HAP-1 (cell line): ENCODE data around the gene FBXL5.

Experiments used
- DNase-seq, 2 experiments: peaks; one replicate each; pipeline ENCODE4 v3.0.0-alpha.2; 2016 to 2020; ENCODE audit warnings: low spot score in 2 of 2
- H3K27me3 ChIP-seq: fragments of 250-450 bp; sonication (Bioruptor Pico); 2 replicates; pipeline ENCODE4 v1.5.1; 2020; ENCODE audit warnings: low read depth, mild to moderate bottlenecking, moderate library complexity
- H3K36me3 ChIP-seq: fragments of 250-450 bp; sonication (Bioruptor Pico); replicated peaks from 2 replicates; pipeline ENCODE4 v1.5.1; 2020; ENCODE audit warnings: mild to moderate bottlenecking
- H3K4me1 ChIP-seq: fragments of 250-450 bp; sonication (Bioruptor Pico); 2 replicates; pipeline ENCODE4 v1.5.1; 2020; ENCODE audit warnings: mild to moderate bottlenecking
- H3K4me3 ChIP-seq: fragments of 250-450 bp; sonication (Bioruptor Pico); 2 replicates; pipeline ENCODE4 v1.5.1; 2020; ENCODE audit warnings: mild to moderate bottlenecking, moderate library complexity
- H3K9me3 ChIP-seq: fragments of 250-450 bp; sonication (Bioruptor Pico); 2 replicates; pipeline ENCODE4 v1.5.1; 2020; ENCODE audit warnings: mild to moderate bottlenecking, moderate library complexity
- in situ Hi-C: fragments of 300-500 bp; cut with MboI; formaldehyde crosslinking; loops from 3 replicates; pipeline ENCODE4 v1.14.3; 2020; ENCODE audit warnings: low sequenced_read_pairs, inconsistent platforms, mixed read lengths

The FBXL5 gene

DNA sequence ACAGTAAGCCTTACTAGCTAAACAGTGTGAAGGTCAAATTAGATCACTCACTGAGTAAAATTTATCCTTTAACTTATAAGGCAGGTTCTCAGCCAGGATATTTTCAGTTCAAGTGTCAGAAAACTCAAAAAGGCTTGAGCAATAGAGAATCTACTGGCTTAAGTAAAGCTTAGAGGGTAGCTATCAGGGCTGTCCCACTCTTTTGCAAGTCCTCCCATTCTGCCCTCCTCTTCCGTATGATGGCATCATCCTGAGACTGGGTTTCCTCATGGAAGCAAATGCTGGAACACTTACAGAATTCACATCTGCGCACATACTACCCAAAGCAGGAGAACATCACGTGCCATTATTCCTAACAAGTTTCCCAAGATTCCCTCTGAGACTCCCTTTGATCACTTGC is 55.0 kb downstream of the FBXL5 start:
- in situ Hi-C loops: no loop called here
- no peaks in the 10 kb centered on the region for H3K27me3 ChIP-seq
- H3K36me3 ChIP-seq: peaks cover 11% of the 10 kb centered on the region; the same call in 1 of the 2 replicates
- no peak for DNase-seq
- no peaks in the 10 kb centered on the region; the same call in 1 of the 2 replicates for H3K9me3 ChIP-seq
- no peak overlapping the region for H3K4me3 ChIP-seq
- peaks cover 8% of the 10 kb centered on the region for H3K4me1 ChIP-seq

- in situ Hi-C loops: no loop called here
- no peaks in the 10 kb centered on the region for H3K27me3 ChIP-seq
- peaks cover 7% of the 10 kb centered on the region; the same call in 1 of the 2 replicates for H3K36me3 ChIP-seq
Measured at GRCh38 chr4:15598644-15599043, 56.5 kb downstream of the FBXL5 start.

DNA sequence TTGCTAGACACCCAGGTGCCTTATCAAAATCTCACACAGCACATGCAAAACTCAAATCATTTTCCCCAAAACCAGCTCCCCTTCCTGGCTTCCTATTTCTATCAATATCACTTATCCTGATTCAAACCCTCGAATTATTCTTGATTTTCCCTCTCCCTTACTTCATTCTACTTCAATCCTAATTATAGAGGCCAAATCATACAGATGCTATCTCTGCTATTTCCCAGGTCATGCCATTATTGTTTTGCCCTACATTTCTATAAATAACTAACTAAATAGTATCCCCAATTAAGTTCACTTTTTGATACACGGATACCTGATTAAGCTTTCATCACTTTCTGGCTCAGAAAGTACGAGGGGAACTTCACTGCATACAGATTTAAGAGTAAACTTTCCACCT is 62.4 kb downstream of the FBXL5 start:
- Histone ChIP-seq H3K27me3 (no peaks in the 10 kb centered on the region), H3K9me3 (no peaks in the 10 kb centered on the region), H3K4me3 (no peak overlapping the region), H3K4me1 (peaks cover 18% of the 10 kb centered on the region), H3K36me3 (peaks cover 3% of the 10 kb centered on the region; the same call in 1 of the 2 replicates)
- in situ Hi-C loops: no loop called here
- DNase-seq: no peak

More at GRCh38 chr4:15598644-15599043, 56.5 kb downstream of the FBXL5 start:
- no peak overlapping the region for H3K4me3 ChIP-seq
- no peak for DNase-seq
- no peaks in the 10 kb centered on the region; the same call in 1 of the 2 replicates for H3K9me3 ChIP-seq
- no peaks in the 10 kb centered on the region for H3K4me1 ChIP-seq

DNA sequence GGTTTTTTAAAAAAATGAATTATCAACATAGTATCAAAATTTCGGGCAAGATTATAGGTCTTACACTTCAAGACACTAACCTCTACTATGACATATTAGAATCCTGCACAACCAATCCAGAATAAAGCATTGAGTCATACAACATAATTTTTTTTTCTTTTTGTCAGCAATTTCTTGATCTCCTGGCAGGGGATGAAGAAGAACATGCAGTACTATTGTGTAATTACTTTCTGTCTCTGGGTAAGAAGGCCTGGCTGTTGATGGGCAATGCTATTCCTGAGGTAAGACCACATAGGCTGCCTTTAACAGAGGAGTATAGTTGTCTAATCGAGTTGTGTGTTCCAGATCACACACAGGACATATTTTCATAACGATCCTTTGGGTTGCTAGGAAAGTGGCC is 67.5 kb downstream of the FBXL5 start:
- Histone ChIP-seq H3K27me3 (no peaks in the 10 kb centered on the region), H3K36me3 (no peaks in the 10 kb centered on the region), H3K9me3 (no peaks in the 10 kb centered on the region), H3K4me3 (no peak overlapping the region), H3K4me1 (peaks cover 17% of the 10 kb centered on the region)
- DNase-seq: no peak
- in situ Hi-C loops: no loop called here

- DNase-seq: no peak
- in situ Hi-C loops: no loop called here
- Histone ChIP-seq H3K4me3 (no peak overlapping the region), H3K4me1 (peaks cover 4% of the 10 kb centered on the region), H3K27me3 (no peaks in the 10 kb centered on the region), H3K36me3 (no peaks in the 10 kb centered on the region), H3K9me3 (no peaks in the 10 kb centered on the region)
Measured at GRCh38 chr4:15586066-15586465, 69.1 kb downstream of the FBXL5 start.

- no peaks in the 10 kb centered on the region for H3K27me3 ChIP-seq
- peaks cover 4% of the 10 kb centered on the region for H3K4me1 ChIP-seq
- in situ Hi-C loops: no loop called here
- H3K9me3 ChIP-seq: no peaks in the 10 kb centered on the region
- H3K36me3 ChIP-seq: no peaks in the 10 kb centered on the region
- H3K4me3 ChIP-seq: no peak overlapping the region
- DNase-seq: no peak
Measured at GRCh38 chr4:15585331-15585730, 69.8 kb downstream of the FBXL5 start.

DNA sequence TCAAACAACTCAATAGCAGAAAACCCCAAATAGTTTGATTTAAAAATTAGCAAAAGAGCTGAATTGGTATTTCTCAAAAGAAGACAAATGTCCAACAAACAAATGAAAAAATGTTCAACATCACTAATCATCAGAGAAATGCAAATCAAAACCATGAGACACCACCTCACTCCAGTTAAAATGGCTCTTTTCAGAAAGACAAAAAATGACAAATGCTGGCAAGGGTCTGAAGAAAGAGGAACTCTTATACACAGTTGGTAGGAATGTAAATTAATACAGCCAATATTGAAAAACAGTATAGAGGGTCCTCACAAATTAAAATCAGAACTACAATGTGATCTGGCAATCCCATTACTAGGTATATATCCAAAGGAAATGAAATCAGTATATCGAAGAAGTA is 70.4 kb downstream of the FBXL5 start:
- in situ Hi-C loops: no loop called here
- Histone ChIP-seq H3K36me3 (no peaks in the 10 kb centered on the region), H3K27me3 (no peaks in the 10 kb centered on the region), H3K4me3 (no peak overlapping the region), H3K9me3 (no peaks in the 10 kb centered on the region), H3K4me1 (peaks cover 4% of the 10 kb centered on the region)
- DNase-seq: no peak

DNA sequence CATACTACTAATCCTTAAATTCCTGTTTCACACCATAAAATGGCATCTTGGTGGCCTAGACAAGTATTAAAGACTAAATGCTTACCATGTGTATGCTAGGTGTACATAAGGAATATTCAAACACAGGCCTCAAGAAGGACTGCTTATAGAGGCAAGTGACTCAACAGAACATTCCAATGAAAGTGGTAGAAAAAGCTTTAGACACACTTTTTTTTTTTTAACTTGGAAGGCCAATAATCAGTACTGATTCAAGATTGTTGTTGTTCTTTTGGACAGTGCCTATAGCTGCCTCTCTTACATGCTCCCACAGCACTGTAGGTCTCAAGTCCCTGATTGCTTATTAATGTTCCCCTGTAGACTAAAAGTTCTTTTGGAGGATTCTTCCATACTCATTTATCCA is 77.6 kb downstream of the FBXL5 start:
- Histone ChIP-seq H3K9me3 (no peaks in the 10 kb centered on the region), H3K4me3 (no peak overlapping the region), H3K27me3 (no peaks in the 10 kb centered on the region), H3K4me1 (no peaks in the 10 kb centered on the region), H3K36me3 (no peaks in the 10 kb centered on the region)
- in situ Hi-C loops: no loop called here
- DNase-seq: no peak

- in situ Hi-C loops: no loop called here
- Histone ChIP-seq H3K27me3 (no peaks in the 10 kb centered on the region), H3K36me3 (no peaks in the 10 kb centered on the region; the same call in 1 of the 2 replicates), H3K9me3 (no peaks in the 10 kb centered on the region), H3K4me3 (no peak overlapping the region), H3K4me1 (no peaks in the 10 kb centered on the region)
- DNase-seq: no peak
Measured at GRCh38 chr4:15575966-15576365, 79.2 kb downstream of the FBXL5 start.

DNA sequence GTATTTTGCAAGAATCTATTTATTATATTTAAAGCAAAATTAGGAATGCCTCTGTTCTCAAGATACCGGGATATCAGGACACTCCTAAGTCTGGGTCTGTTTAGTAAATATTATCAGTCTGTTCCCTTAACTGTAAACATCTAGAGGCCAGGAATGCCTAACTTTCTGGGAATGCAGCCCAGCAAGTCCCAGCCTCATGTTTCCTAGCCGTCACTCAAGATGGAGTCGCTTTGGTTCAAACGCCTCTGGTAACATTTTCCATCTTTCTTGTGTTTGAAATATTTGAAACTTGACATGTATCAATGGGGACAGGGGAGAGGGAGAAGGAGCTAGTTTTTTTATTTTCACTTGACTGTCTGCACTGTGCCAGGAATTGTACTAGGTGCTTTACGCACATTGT is 85.4 kb downstream of the FBXL5 start:
- H3K36me3 ChIP-seq: no peaks in the 10 kb centered on the region; the same call in 1 of the 2 replicates
- H3K27me3 ChIP-seq: no peaks in the 10 kb centered on the region
- DNase-seq: no peak
- H3K4me3 ChIP-seq: no peak overlapping the region
- no peaks in the 10 kb centered on the region for H3K4me1 ChIP-seq
- H3K9me3 ChIP-seq: no peaks in the 10 kb centered on the region
- in situ Hi-C loops: no loop called here

GRCh38 chr4:15568821-15569220 is 86.3 kb downstream of the FBXL5 start:
- Histone ChIP-seq H3K9me3 (no peaks in the 10 kb centered on the region), H3K27me3 (no peaks in the 10 kb centered on the region), H3K4me3 (no peak overlapping the region), H3K4me1 (no peaks in the 10 kb centered on the region), H3K36me3 (no peaks in the 10 kb centered on the region; the same call in 1 of the 2 replicates)
- in situ Hi-C loops: no loop called here
- DNase-seq: no peak

DNA sequence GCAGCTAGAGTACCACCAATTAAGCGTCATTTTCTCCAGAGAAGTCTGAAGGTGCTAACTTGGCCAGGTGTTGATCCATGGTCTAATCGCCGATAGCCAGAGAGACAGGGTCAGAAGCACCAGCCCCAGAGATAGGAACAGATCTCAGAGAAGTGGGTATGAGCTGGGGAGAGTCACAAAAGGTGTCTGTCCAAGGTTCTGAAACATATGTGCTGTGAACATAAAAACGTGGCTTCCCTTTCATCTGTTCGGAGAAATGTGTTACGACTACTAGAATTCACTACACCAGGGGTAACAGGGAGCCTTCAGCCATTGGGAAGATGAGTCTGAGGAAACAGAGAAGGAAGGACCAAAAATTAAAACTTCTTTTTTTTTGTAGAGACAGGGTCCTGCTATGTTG is 91.3 kb downstream of the FBXL5 start:
- no peaks in the 10 kb centered on the region for H3K27me3 ChIP-seq
- DNase-seq: no peak
- no peaks in the 10 kb centered on the region for H3K4me1 ChIP-seq
- no peaks in the 10 kb centered on the region for H3K9me3 ChIP-seq
- no peak overlapping the region for H3K4me3 ChIP-seq
- H3K36me3 ChIP-seq: no peaks in the 10 kb centered on the region
- in situ Hi-C loops: no loop called here

- no peaks in the 10 kb centered on the region for H3K9me3 ChIP-seq
- H3K27me3 ChIP-seq: no peaks in the 10 kb centered on the region
- H3K36me3 ChIP-seq: no peaks in the 10 kb centered on the region
- H3K4me1 ChIP-seq: no peaks in the 10 kb centered on the region
- no peak overlapping the region for H3K4me3 ChIP-seq
- in situ Hi-C loops: no loop called here
- no peak for DNase-seq
Measured at GRCh38 chr4:15562623-15563022, 92.5 kb downstream of the FBXL5 start.

DNA sequence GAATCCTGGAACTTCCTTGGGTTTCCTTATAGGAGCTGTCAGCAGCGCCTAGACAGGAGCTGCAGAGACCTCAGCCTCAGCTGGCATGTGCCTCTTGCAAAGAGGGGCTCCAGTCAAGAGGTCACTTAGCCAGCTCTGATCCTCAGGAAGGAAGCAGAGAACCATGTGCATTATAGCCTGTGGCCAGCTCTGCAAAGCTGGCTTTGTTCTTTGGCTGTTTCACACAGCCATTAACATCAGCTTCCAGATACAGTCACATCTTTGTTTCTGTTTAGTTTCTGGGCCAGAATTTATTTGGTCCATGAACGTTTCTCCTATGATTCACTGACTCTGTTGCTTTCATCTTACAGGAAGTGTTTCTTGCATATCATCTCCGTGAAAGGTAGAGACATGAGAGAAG is 93.0 kb downstream of the FBXL5 start:
- Histone ChIP-seq H3K9me3 (no peaks in the 10 kb centered on the region), H3K4me3 (no peak overlapping the region), H3K4me1 (no peaks in the 10 kb centered on the region), H3K36me3 (no peaks in the 10 kb centered on the region), H3K27me3 (no peaks in the 10 kb centered on the region)
- no peak for DNase-seq
- in situ Hi-C loops: no loop called here

- no peak for DNase-seq
- in situ Hi-C loops: no loop called here
- no peaks in the 10 kb centered on the region for H3K27me3 ChIP-seq
Measured at GRCh38 chr4:15558561-15558960, 96.6 kb downstream of the FBXL5 start.

More at GRCh38 chr4:15558561-15558960, 96.6 kb downstream of the FBXL5 start:
- no peak overlapping the region for H3K4me3 ChIP-seq
- no peaks in the 10 kb centered on the region for H3K9me3 ChIP-seq
- no peaks in the 10 kb centered on the region for H3K36me3 ChIP-seq
- no peaks in the 10 kb centered on the region for H3K4me1 ChIP-seq
